ENCODE measurements around the gene ORMDL1. TPM values are rescaled to one million over a fixed set of nuclear protein-coding genes. Genes with fewer than 3 reads are reported as not detected.
A peak's percentile ranks its signal among the peaks of the same experiment; 100 is the strongest.

Gene ORMDL1
- polyA plus RNA-seq (ENCODE audit: insufficient read length in 4 of 4), result 100 to 1,000 TPM in 2 of 4 donors, 10 to 100 TPM in 2; 78.2 to 114 (median 95.1) TPM

- peak; percentile 88 to 92 (median 90) for DNase-seq (ENCODE audit: low read depth in 4 of 4, low spot score in 3 of 4)
These were observed at the start of gene ORMDL1, which contains the start of gene PMS1 for GRCh38 chr2:189783927-189784867. Gene ORMDL1, minus strand, starts transcription at chr2:189784339. Its CDS starts 1,744 bp downstream, at chr2:189782595. Gene PMS1, plus strand, starts transcription at chr2:189784450. Its CDS starts 7,360 bp downstream, at chr2:189791810.

- DNase-seq (ENCODE audit: low read depth in 4 of 4, low spot score in 3 of 4), result no peak
These were observed 46.4 kb upstream of the ORMDL1 start for GRCh38 chr2:189830510-189830909.

GRCh38 chr2:189829102-189829833, 45.1 kb upstream of the ORMDL1 start:
- no peak for DNase-seq (ENCODE audit: low read depth in 4 of 4, low spot score in 3 of 4)

GRCh38 chr2:189826039-189826438, 41.9 kb upstream of the ORMDL1 start:
- no peak for DNase-seq (ENCODE audit: low read depth in 4 of 4, low spot score in 3 of 4)

GRCh38 chr2:189824694-189825396, 40.7 kb upstream of the ORMDL1 start:
- DNase-seq (ENCODE audit: low read depth in 4 of 4, low spot score in 3 of 4), result no peak

GRCh38 chr2:189821953-189822748, 38.0 kb upstream of the ORMDL1 start:
- no peak for DNase-seq (ENCODE audit: low read depth in 4 of 4, low spot score in 3 of 4)

- DNase-seq (ENCODE audit: low read depth in 4 of 4, low spot score in 3 of 4), result no peak
These were observed 35.2 kb upstream of the ORMDL1 start for GRCh38 chr2:189819297-189819704.

GRCh38 chr2:189818249-189819038, 34.3 kb upstream of the ORMDL1 start:
- no peak for DNase-seq (ENCODE audit: low read depth in 4 of 4, low spot score in 3 of 4)

- DNase-seq (ENCODE audit: low read depth in 4 of 4, low spot score in 3 of 4), result no peak
These were observed 19.3 kb upstream of the ORMDL1 start for GRCh38 chr2:189803431-189803830.

GRCh38 chr2:189802396-189802912, 18.3 kb upstream of the ORMDL1 start:
- no peak for DNase-seq (ENCODE audit: low read depth in 4 of 4, low spot score in 3 of 4)

- DNase-seq (ENCODE audit: low read depth in 4 of 4, low spot score in 3 of 4), result no peak
These were observed 15.4 kb upstream of the ORMDL1 start for GRCh38 chr2:189799531-189799930.

GRCh38 chr2:189799030-189799331, 14.8 kb upstream of the ORMDL1 start:
- no peak for DNase-seq (ENCODE audit: low read depth in 4 of 4, low spot score in 3 of 4)

GRCh38 chr2:189798312-189799029, 14.3 kb upstream of the ORMDL1 start:
- DNase-seq (ENCODE audit: low read depth in 4 of 4, low spot score in 3 of 4), result no peak

GRCh38 chr2:189797902-189798301, 13.8 kb upstream of the ORMDL1 start:
- DNase-seq (ENCODE audit: low read depth in 4 of 4, low spot score in 3 of 4), result no peak

- no peak for DNase-seq (ENCODE audit: low read depth in 4 of 4, low spot score in 3 of 4)
These were observed 10.2 kb upstream of the ORMDL1 start for GRCh38 chr2:189794310-189794709.

- no peak for DNase-seq (ENCODE audit: low read depth in 4 of 4, low spot score in 3 of 4)
These were observed 7.4 kb upstream of the ORMDL1 start for GRCh38 chr2:189791338-189792042.

- peak in 3 of 4 donors; percentile 25 to 39 (median 32) for DNase-seq (ENCODE audit: low read depth in 4 of 4, low spot score in 3 of 4)
These were observed 650 bp downstream of the ORMDL1 start for GRCh38 chr2:189783451-189783926.

GRCh38 chr2:189782221-189782671, 1.9 kb downstream of the ORMDL1 start:
- no peak for DNase-seq (ENCODE audit: low read depth in 4 of 4, low spot score in 3 of 4)

Data from left renal pelvis (tissue), 4 donors.